DMS114 treated with DMSO at 0.1 percent for 48 hours (cell line): Measurements from ENCODE around the gene NKIRAS2.
"Not testable (repeated sequence)": the region's sequence is repeated elsewhere in the genome, so short reads cannot be mapped to it uniquely, and the experiment has no call there.

ENCODE experiments used
- DNase-seq: peaks from one replicate; lab custom pipeline; 2025; ENCODE audit not compliant: unreplicated experiment; lab: John Stamatoyannopoulos, UW

NKIRAS2 gene

GRCh38 chr17:41998497-41998896 is 21.4 kb upstream of the NKIRAS2 start:
- DNase-seq, result no peak

DNA sequence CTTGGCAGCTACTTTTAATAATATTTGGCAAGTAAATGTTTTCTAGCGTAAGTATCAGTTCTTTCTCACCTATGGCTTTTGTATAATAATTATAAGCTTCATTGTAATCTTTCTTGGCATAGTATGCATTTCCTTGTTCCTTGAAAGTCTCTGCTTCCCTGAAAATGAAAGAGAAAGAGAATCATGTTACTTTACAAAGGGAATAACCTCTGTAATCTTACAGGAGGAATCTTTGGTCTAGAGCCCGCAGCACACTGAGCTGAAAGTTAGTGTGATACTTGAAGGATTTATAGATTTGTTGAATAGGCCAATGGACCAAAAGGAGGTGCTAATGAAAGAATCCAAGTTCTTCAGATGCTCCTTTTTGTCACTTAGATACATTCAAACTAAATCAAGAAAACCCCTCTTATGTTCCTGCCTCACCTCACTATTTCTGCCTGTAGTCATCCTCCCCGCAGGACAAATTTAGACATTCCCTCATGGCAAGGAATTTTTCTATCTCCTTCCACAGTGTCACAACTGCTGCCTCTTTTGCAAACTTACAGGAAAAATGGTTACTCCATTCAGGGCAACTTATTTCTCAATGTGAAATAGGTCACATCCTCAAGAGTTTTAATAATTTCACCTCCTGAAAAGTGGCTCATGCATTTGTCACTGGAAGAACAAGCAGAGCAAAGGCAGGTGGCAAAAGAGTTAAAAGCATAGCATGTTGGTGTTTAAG is 19.3 kb upstream of the NKIRAS2 start:
- no peak for DNase-seq

GRCh38 chr17:42001729-42002128 is 18.2 kb upstream of the NKIRAS2 start:
- no peak for DNase-seq

GRCh38 chr17:42002175-42002791 is 17.6 kb upstream of the NKIRAS2 start:
- no peak for DNase-seq

DNA sequence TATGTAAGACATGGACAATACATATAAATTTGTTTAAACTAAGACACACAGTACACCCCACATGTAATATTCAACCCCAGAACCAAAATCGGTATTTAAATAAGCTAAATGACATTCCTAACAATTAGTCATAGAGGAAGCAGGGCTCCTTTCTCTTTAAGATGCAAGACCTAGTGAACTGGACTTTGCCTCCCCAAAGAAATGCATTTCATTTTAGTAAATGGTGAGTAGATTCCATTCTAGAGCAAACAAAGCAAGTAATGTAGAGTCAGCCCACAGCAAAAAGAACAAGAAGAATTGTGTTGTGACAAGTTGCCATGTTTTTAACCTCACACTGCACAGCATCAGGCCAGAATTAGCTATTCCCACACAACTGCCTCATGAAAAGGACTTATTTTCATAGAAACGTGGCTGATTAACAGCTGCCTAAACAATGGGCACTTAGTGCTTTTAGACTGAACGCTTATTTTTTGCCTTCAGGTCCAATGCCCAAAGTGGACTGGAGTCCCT is 17.0 kb upstream of the NKIRAS2 start:
- DNase-seq, result no peak

DNA sequence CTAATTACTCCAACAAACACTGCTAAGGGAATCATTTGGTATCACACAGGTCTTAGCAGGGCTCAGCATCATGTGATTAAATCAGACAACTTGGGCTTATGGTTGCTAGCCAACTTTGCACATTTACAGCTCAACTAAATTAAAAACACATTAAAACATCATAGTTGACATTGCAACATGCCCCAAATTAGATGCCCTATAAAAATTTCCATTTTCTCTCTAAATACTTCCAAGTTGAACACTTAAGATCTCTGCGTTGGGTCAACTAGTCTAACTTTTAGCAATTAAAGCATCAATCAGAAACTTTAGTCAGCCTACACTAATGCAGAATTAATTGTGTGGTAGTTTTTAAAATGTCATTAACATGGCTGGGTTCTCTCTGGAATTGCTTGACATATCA is 14.7 kb upstream of the NKIRAS2 start:
- no peak for DNase-seq

DNA sequence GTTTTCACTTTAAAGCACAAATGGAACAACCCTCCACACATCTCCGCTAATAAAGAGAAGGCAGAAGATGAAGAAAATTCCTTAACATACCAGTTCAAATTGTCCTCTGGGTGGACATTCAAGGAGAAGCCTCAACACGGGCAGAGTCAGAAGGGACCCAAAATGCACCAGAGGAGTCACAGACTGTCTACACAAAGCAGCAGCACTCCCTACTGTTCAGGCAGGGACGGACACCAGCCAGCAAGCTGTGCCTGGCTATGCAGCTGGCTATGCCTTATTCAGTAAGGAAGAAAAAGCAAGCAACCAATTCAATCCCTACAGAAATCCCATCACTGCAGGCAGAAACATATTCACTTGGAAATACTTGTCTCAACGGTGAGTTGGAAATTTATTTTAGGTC is 10.7 kb upstream of the NKIRAS2 start:
- DNase-seq, result no peak

DNA sequence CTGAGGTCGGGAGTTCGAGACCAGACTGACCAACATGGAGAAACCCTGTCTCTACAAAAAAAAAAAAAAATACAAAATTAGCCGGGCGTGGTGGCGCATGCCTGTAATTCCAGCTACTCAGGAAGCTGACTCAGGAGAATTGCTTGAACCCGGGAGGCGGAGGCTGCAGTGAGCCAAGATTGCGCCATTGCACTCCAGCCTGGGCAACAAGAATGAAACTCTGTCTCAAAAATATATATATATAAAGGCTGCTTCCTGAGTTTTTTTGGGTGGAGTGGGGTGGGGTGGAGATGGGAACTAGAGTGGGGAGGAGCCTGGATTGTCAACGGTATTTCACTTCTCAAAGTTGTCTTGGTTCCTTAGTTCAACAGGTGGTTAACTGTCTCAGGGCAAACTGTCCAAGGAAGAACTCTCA is 9.6 kb upstream of the NKIRAS2 start:
- not testable (repeated sequence) for DNase-seq

GRCh38 chr17:42010898-42011516 is 8.9 kb upstream of the NKIRAS2 start:
- no peak for DNase-seq

- DNase-seq, result not testable (repeated sequence)
These were observed 7.5 kb upstream of the NKIRAS2 start for GRCh38 chr17:42012363-42012762.

GRCh38 chr17:42013740-42014139 is 6.2 kb upstream of the NKIRAS2 start:
- not testable (repeated sequence) for DNase-seq

DNA sequence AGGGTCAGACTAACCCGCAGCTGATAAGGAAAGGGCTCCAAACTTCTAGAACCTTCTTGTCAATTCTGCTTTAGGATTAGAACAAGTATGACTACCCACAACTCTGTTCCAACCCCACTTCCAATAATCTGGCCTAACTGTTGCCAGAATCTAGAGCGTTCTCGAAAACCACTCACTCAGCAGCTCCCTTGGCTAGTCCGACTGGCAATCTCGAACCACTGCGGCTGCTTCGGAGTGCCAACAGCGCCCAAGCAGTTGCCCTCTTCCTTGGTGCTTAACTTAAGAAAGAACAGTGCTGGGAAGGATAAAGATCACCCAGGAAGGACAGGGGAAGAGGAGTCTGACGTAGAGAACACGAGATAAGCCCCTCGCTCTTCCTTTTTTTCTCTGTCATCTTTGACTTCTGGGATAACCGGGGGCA is 3.5 kb upstream of the NKIRAS2 start:
- peak; percentile 14 for DNase-seq

GRCh38 chr17:42016941-42017865 is 2.7 kb upstream of the NKIRAS2 start, which contains the start of gene DNAJC7:
TSS of gene DNAJC7 (minus strand) at chr17:42017439. CDS start at chr17:42017416, 23 bp downstream.
- peak; percentile 86 for DNase-seq

- no peak for DNase-seq
These were observed 2.1 kb upstream of the NKIRAS2 start for GRCh38 chr17:42017866-42018200.

GRCh38 chr17:42018339-42018738 is 1.6 kb upstream of the NKIRAS2 start:
- DNase-seq, result no peak

- DNase-seq, result no peak
These were observed 902 bp upstream of the NKIRAS2 start for GRCh38 chr17:42018988-42019387.

- DNase-seq, result not testable (repeated sequence)
These were observed 955 bp downstream of the NKIRAS2 start for GRCh38 chr17:42020845-42021244.

GRCh38 chr17:42023524-42024349 is 3.8 kb downstream of the NKIRAS2 start:
- no peak for DNase-seq

DNA sequence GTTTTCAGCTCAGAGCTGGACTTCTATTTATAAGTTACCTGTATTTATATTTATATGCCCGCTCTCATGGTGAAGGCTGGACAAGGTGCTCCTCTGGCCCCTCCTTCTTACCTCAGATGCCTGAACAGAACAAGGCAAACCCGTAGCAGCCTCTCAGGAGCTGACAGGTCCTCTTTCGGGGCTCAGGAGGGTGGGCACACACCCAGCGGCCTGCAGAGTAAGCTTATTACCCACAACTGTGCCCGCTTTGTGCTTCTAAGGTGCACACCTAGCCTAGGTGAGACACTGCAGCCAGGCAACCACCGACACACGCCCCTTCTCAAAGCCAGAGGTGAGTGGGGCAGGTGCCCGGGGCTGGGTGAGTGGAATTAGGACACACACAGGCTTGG is 5.3 kb downstream of the NKIRAS2 start:
- DNase-seq, result no peak

- no peak for DNase-seq
These were observed 6.0 kb downstream of the NKIRAS2 start for GRCh38 chr17:42025936-42026335.
